Inflammatory macrophage treated with lipopolysaccharide for 1 hour (primary cell): ENCODE data around the gene PRELID3B.
"Not testable (repeated sequence)": the region's sequence is repeated elsewhere in the genome, so short reads cannot be mapped to it uniquely, and the experiment has no call there.

Experiments used
- DNase-seq, 2 donors: peaks; one replicate each; pipeline ENCODE4 v3.0.0-alpha.2; 2020 to 2022

Gene PRELID3B

DNA sequence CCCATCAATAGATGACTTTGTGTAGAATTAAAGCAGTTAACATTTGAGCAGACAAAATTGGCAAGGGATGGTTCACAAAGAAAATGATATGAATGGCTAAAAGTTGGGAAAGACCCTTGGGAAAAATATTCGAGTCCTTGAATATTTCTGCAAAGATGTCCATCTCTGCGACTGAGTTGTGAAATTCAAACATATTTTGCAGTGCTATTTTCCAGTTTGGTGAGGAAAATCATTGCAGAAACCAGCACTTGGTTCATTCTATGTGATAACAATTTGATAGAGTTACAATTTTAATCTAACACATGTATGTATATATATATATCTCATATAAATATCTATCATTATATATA is 6.1 kb upstream of the PRELID3B start:
- DNase-seq, result no peak

DNA sequence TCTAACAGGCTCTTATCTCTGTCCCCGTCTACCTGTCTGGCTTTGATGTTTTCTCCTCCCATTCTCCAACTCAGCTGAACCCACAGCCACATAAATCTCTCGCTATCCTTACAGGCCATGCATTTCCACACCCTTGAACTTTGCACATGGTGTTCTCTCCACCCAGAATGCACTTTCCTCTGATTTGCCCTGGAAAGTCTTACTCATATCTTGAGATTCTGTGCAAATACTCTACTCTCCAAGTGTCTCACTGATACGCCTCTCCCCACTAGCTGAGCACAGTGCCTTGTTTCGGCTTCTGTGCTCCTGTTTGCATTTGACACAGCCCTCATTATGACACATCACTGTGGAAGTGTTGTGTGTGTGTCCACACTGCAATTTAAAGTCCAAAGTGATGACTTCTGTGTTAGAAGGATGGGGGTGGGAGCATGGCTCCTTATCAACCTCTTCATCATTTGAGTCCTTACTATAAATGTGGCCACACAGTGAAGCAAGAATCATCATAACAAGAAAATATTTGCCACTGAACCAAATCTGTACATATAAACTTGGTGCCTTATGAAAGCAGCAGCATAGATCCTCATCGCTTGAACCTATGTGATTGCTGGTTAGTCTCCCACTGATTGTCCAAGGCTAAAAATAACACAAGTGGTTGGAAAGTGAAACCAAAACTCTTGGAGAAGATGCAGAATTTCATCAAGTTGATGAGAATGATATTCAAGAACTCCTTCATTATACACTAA is 5.5 kb upstream of the PRELID3B start:
- DNase-seq, result no peak

DNA sequence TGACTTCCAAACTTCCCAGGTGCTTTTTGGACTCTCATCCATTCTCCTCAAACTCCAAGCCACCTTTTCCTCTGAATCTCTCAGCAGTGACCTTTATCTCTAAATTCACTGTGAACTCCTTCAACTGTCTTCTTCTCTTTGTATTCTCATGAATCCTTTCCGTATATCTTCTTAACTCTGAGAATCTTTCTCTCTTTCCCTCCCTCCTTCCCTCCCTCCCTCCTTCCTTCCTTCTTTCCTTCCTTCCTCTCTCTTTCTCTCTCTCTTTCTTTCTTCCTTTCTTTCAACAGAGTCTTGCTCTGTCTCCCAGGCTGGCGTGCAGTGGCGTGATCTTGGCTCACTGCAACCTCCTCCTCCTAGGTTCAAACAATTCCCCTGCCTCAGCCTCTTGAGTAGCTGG is 4.3 kb upstream of the PRELID3B start:
- DNase-seq, result no peak

DNA sequence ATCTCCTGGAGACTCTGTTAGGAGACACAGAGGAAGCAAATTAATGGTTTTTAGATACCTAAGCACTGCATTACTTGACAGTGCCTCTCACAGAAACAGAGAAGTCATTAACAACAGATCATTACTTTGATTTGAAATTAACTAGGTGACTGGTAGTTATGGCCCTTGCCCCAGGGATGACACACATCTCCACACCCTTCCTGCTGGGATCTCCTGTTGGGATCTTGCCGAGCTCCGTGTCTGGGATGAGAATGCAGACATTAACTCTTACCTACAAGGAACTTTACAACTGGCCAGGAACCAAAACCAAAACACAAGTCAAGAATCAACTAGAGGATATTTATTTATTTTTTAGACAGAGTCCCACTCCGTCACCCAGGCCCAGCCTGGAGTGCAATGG is 2.2 kb upstream of the PRELID3B start:
- DNase-seq, result no peak

DNA sequence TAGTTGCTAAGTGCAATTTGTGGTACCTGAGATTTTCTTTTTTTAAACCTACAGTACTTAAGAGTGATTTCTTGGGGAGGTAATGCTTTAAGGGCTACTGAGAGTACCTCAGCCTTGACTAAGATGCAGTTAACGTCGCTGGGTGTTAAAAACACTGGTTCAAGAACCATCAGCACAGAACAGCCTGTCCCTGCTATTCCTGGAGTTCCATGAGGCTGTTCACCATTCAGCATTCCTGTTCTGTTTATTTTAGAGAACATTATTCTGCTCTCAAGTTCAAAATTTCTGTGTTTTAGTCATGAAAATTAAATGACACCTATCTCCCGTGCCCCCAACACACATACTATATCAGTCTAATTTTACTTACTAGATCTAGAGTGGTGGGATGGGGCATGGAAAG is 1.7 kb upstream of the PRELID3B start:
- no peak for DNase-seq

DNA sequence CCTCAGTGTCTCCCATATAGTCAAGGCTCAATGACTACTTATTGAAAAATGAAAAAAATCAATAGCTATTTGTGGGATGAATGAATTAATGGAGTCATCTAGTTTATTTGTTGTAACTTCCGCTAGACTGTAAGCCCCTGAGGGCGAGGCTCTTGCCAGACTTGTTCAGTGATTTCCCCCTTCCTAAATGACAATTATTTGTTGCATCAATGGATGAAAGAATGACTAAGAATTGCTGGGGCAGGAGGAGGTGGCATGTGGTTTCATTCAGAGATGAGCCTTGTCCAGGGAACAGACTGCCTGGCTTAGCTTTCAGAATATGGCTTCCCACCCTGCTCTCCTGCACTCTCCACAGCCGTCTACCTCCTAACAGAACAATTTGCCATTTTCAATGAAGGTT is 1.1 kb upstream of the PRELID3B start:
- DNase-seq, result peak; percentile 7 to 29

DNA sequence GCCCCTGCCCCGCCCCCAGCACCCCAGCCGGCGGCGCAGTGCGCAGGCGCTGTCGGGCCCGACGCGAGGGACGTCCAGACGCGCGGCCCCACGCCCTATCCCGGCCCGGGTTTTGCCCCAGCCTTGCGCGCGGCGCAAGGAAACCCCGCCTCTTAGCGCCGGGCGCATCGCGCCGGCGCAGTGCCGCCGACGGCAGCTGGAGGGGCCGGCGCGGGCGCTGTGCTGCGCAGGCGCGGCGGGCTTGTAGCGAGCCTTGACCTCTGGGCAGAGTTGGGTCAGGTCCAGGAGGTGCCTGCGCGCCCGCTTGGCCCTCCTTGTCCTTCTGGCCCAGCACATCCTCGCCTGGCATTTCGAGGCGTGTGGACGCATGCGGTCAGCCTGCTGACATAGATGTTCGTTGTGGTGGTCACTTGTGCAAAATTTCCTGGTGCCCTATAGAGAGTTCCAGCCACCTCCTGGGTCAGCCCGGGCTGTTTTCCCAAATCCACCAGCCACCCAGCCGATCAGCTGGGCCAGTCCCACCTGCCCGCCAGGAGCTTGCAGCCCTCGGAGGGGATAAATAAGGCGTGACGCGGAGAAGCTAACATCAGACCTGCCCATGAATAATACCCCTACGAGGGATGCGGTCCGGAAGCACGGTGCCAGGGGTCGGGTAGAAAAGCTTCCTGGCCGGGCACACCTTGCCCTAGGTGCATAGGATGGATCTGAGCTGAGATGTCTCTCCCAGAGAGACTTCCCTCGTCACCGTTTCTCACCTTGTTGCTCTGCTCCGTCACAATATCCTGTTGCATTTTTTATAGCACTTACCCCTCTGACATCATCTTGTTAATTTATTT is 428 bp upstream of the PRELID3B start:
- DNase-seq, result peak; percentile 93 to 95

DNA sequence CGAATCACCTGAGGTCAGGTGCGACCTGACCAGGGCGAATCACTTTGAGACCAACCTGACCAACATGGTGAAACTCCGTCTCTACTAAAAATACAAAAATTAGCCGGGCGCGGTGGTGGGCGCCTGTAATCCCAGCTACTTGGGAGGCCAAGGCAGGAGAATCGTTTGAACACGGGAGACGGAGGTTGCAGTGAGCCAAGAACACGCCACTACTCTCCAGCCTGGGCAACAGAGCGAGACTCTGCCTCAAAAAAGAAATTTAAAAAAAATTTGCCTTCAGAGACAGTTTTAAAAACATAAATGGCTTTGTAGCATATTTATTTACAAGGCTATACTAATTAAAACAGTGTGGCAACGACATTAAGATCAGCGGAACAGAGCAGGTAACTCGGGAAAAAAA is 1.1 kb downstream of the PRELID3B start:
- DNase-seq, result not testable (repeated sequence)

DNA sequence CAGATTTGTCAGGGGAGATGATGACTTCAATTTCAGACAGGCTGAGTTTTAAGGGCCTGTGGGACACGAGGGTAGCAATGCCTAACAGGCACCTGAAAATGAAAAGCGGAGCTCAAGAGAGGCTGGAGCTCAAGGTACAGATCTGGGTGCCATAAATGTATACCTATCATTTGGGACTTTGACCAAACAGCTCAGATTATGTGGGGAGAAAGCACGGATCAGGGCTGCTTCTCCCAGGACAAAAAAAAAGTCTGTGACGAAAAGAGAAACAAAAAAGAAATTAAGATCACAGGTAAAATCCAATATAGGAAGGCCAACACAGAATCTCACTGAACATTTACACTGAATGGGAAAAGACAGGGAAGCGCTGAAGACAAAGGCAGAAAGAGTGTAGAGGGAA is 1.9 kb downstream of the PRELID3B start:
- no peak for DNase-seq

DNA sequence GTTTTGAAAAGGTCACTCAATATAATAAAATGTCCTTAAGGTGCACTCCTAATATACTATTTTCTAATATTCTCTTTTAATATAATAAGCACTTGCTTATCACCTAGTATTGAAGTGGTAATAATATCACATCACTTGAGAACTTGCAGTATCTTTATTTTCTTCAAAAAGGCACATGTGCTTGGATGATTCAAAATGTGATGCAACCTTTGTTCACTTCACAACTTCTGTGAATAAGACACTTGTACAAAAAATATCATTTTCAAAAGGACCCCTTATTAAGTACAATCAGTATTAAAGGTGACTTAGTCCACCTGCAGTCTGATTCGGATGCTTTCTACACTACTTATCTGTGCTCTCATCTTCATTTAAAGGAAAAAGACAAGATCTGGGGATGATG is 3.4 kb downstream of the PRELID3B start:
- peak in 1 of 2 donors; percentile 20 for DNase-seq

DNA sequence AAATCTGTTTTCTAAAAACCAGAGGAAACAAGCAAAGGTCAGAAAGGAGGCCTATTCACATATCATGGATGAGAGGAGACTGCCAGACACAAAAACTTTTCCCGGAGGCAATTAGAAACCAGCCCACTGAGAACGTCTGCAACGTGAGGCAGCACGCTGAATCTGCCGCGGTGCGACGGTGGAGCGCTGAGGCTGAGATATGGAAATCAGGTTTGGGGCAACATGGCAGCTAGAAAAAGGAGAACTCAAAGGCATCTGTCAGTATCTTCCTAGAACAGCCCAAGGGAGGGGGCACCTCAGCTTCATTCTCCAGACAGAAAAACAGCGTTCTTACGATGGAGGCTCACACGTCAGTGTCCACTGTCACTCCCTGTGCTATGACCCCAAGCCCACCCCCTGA is 5.2 kb downstream of the PRELID3B start:
- no peak for DNase-seq

DNA sequence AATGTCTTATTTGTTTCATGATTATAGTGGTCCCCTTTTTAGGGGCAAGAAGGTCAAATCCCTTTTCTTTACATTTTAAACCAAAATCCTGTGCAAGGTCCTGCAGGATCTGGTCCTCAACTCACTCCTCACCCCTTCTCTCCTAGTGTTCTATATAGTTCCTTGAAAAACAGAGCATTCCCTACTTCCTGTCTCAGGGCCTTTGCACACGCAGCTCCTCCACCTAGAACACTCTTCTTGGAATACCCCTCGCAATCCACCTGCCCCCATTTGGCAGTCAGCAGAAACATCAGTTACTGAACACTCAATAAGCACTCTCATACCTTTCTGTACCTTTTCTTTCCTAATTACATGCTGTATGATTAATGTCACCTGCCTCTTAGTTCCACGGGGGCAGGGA is 7.2 kb downstream of the PRELID3B start:
- no peak for DNase-seq

DNA sequence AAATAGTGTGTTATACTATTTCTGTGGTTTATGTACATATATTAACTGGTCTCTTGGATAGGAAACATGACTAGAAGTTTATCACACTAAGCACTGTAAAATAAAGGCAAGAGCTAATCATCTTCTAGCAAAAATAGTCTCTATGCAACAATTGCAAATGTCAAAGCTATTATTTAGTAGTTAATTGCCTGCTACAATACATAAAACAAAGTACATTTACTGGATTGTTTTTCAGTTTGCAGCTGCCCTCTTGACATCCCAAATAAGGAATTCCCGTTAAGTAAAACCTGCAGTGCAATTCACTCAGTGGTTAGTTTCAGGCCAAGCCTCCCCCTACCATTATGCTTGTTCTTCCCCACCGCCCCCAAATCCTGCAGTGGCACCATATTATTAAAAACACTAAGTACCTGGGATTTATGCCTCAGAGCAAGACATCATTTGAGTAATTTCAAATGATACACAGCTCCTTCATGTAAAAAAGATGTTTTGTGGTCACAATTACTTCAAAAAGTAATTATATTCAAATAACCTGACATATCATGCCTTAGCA is 8.9 kb downstream of the PRELID3B start:
- DNase-seq, result no peak

DNA sequence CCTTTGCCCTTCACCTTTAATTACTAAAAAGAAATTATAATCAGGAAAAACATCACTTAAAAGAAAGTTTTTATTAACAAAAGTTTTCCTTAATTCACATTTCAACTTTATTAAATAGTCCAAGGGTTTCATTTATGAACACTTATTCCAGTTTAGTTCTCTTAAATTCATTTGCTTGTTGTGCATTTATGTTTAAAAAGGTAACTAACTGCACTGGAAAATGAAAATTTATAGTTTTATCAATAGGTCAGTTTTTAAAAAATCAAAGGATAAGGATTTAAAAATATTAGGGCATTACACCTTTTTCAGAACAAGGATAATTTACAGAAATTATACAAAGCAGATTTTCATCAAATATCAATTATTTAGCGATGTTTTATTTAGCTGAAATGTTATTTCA is 9.5 kb downstream of the PRELID3B start:
- DNase-seq, result no peak

DNA sequence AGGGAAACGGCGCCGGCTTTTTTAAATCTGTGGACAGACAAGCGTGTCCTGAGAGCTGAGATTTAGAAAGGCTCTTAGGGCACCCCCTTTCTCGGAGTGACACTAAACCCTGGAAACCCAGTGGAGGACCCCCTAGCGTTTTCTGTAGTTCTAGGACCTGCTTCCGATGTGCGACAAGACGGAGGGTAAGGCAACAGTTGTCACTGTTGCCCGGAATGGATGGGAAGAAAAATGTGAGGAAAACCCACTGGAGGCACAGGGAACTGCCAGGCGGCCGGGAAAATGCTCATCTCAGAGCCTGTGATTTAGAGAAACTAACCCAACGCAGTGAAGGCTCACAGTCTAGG is 9.9 kb downstream of the PRELID3B start:
- DNase-seq, result peak in 1 of 2 donors; percentile 23

DNA sequence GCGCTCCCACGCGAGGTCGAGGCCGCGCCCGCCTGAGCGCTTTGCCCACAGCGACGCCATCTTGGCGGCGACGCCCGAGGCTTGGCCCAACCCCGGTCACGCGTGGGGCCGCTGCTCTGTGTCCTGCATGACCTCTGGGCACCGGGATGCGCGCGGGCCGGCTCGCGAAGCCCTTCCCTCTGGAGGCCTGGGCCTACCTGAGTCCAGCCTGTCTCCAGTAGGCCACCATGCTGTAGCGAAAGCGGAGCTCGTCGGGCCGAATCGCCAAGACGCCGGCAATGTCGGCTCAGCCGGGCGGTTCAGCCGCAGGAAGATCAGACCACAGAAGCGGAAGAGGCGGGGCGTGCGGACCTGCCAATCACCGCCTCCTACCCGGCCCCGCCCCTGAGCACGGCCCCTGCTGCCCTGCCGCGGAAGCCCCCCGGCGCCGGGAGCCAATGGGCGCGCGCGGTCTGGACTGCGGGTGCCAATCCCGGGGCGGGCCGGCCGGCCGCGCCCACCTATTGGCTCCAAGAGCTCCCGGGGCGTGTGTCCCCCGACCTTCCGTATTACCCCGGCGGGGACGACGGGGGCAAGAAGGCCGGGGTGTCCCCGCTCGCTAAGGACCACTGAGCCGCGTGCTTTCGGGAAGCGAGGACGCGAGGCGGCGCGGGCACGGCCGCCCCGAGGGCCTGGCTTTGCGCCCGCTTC is 10.4 kb downstream of the PRELID3B start, which contains the start of gene ATP5F1E:
ATP5F1E (minus strand) TSS at position 313 of the 690 bp plus-strand sequence; CDS start at position 229, 84 bp downstream.
- peak; percentile 95 to 96 for DNase-seq

DNA sequence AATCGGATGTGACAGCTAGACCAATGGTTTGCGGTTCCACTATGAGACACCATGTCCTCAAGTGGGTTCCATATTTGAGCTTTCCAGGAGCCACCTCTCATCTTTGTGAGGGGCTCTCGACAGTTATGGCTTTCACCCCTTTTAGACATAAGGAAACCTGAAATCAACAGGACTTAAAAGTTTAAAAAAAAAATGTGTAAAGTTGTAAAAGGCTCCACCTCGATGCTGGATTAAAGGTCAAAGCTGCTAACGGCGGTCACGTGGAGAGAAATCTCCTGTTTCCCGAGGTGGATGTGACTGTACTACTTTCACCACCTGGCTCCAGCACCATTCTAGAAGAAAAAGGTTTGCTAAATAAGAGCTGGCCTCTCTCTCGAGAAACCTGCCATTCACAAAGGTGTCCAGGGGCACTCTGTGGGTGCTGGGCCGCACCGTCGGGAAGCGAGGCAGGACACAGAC is 11.0 kb downstream of the PRELID3B start:
- DNase-seq, result no peak

DNA sequence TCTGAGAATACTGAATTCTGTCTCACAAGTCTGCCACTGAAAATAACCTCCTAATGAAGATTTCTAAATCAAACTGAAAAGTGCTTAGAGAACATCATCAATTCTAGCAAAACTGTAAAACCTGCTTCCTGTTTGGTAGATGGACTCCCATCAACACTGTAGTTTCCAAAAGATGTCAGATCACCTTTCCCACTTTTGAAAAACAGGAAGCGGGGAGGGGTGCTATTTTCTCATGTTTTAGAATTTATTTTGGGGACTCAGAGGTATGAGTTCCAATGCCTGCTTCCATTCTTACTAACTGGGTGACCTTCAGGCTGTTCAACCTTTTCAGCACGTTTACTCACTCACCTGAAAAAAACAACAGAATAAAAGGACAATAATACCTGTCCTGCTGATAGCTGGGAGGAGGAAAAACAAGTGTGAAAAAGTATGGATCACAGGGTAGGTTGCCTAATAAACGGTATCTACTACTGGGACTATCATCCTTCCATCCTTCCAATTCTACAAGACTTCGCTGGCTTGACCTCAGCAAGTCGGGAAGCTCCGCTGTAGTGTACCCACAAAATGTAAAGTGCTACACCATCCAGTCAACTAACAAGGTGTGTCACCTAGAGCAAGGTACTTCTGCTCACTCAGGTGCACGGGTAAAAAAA is 11.5 kb downstream of the PRELID3B start:
- DNase-seq, result no peak

DNA sequence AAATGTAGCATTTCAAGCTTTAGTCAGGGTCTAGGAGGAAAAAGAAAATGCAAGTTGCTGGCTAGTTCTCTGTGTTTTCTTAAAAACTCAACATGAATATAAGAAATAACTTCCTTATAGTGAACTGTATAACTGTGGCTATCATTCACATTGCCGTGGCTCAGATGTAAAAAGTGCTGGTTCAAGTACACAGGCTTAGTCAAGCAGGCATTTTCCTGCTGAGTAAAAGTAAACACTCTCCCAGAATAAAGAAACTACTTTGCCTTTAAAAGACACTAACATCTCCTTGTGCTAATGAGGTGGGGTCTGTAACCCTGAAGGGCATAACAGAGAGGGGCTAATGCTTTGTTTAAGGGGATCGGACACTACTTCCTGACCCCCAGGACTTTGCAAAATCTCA is 13.8 kb downstream of the PRELID3B start:
- DNase-seq, result no peak

DNA sequence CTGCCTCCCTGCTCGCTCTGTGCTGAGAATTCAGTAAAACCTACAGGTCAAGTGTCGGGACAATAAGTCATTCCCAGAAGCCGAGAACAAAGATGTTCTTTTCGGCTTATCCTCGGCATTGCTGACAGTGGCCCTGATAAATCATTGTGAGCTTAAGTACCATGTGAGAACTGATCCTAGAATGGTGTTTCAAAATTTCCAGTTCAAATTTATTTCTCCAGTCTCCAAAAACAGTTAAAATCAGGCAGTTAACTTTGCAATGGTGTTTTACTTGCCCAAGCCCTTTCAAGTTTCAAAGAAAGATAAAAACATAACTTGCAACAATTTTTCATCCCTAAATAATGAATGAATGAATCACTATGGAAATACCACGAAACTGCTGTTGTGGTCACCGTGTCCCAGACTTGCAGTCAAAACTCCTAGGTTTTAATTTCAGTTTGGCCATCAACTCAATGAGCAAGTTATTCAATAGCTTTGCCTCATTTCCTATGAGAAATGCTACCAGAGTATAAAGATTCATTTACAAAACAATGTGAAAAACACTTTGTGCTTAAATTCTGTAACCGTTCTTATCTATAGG is 14.8 kb downstream of the PRELID3B start:
- no peak for DNase-seq

DNA sequence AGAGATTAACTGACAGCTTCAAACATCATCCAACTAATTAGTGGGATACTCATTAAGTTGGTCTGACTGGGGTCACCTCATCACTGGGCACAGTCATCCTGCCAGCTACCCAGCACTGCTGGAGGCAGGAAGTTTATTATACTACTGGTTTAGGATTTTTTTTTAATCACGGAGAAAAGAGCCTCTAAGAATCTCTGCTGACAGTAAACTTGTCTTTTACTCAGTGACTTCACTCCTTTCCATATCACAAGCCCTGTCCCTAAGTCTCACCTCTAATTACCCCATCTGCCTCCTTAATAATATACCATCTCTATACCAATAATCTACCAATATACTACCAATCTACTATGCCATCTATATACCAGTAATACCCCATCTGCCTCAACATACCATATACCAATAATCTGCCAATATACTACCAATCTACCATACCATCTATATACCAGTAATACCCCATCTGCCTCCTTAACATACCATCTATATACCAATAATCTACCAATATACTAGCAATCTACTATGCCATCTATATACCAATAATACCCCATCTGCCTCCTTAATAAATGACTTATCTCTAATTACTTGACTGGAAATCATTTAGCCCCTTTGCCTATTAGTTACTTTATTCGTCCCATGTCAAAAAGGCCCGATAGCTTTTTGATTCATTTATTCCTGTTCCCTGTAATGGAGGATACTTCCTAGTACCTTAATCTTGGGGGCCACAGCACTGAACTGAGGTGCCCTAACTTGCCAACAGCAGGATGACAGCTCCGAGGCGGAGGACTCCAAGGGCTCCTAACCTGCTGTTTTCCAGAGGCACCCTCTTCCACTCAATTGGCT is 15.5 kb downstream of the PRELID3B start:
- DNase-seq, result no peak

DNA sequence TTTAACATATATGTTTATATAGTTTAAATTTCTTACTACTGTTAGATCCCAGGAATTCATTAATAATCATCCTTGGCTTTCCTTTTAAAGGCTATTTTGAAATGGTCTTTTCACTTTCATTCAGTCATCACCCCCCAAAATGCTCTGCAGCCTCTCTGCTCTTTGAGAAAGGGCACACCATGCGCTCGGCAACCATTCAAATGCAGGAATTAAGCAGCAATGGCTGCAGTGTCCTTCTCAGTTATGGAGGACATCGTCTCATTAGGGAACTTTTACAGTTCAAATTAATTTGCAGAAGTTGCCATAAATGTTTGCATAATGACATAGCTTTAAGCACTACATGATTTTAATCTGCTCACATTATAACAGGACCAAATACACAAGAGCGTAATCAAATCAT is 17.1 kb downstream of the PRELID3B start:
- no peak for DNase-seq
